HG02678 (cell line): ENCODE results near the gene PTPRJ.
"Not testable (repeated sequence)": the region's sequence is repeated elsewhere in the genome, so short reads cannot be mapped to it uniquely, and the experiment has no call there.

Experiments
- ATAC-seq: cut with Tn5 transposase; IDR thresholded peaks from one replicate; pipeline ENCODE4 v1.9.1; 2021; ENCODE audit warnings: mild to moderate bottlenecking, moderate library complexity; ENCODE audit not compliant: unreplicated experiment

The PTPRJ gene

DNA sequence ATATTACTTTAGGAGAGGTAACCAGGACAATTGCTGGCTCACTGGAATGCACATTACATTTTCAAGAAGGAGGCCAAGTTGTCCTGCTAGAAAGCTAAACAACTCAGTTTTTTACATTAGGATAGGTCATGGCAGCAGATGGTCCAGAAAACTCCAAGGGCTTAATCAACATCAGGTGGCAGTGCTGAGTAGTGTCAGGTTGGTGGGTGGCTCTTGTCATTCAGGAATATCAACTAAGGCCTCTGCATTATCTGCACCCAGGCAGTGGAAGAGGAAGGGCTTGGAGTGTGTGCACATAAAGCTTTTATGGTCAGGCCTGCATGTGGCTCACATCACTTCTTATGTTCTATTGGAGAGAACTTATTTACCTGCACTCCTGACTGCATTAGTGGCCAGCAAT lies 204.1 kb downstream of the PTPRJ start:
- no peak for ATAC-seq

- ATAC-seq: not testable (repeated sequence)
Measured at GRCh38 chr11:48190906-48191654, 210.7 kb downstream of the PTPRJ start.

DNA sequence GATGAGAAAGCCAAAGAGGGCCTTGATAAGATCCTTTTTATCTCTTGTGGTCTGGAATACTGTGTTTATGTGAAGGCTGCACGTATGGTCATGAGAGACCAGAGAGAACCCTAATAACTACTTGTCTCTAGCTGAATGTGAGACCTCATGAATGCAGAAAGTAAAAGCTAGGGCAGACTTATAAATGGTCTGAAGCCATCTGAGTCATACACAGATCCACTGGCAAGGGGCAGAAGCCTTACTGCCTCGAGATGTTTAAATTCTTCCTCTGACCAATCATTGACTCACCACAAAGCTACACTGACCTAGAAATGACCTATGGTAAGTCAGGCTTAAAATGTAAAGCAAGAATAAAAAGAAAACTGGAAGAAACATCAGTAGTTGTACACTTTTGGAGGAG lies 213.5 kb downstream of the PTPRJ start:
- no peak for ATAC-seq

- ATAC-seq: no peak
Measured at GRCh38 chr11:48207881-48208280, 227.5 kb downstream of the PTPRJ start.

DNA sequence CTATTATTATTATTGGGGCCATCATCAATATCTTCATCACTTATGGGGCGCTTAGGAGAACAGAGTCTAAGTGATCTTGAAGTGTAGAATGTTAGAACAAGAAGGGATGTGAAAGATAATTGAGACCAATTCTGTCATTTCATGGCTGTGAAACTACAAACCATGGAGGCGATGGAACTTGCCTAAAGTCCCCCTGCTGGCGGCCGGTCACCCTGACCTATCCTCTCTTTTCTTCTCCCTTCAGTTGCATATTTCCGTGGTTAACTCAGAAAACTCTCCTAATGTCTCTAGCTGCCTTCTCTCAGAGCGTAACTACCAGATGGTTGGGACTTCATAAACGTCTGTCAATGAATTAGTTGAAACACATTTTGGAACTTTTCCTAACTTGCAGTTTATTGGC lies 229.7 kb downstream of the PTPRJ start:
- ATAC-seq: no peak

DNA sequence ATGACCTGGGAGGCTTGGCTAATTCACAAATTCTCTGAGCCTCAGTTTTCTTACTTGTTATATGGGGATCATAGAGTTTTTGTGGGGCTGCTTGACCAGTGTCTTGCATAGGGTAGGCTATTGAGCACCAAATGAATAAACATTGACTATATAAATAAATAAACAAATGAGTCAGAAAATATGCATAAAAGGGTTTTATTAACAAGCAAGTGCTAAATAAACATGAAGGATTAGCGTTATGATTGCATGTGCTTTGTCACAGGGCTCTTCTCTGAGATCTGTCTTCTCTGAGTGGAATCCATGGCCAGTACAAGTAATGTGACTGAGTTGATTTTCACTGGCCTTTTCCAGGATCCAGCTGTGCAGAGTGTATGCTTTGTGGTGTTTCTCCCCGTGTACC lies 236.2 kb downstream of the PTPRJ start, which contains the start of gene OR4B1:
Gene OR4B1, plus strand, starts transcription at position 301 of the 400 bp plus-strand sequence. Its CDS starts 0 bp downstream, at position 301.
- ATAC-seq: no peak
